ENCODE data around the gene CCDC86. TPM values are rescaled to one million over a fixed set of nuclear protein-coding genes. Genes with fewer than 3 reads are reported as not detected.

The CCDC86 gene
- total and polyA plus RNA-seq, 9 of the 15 experiments (the other 6 are each of a cell fraction or from before 2014, with no cell fraction given) = 4.6 to 102 (median 25.2) TPM

DNA sequence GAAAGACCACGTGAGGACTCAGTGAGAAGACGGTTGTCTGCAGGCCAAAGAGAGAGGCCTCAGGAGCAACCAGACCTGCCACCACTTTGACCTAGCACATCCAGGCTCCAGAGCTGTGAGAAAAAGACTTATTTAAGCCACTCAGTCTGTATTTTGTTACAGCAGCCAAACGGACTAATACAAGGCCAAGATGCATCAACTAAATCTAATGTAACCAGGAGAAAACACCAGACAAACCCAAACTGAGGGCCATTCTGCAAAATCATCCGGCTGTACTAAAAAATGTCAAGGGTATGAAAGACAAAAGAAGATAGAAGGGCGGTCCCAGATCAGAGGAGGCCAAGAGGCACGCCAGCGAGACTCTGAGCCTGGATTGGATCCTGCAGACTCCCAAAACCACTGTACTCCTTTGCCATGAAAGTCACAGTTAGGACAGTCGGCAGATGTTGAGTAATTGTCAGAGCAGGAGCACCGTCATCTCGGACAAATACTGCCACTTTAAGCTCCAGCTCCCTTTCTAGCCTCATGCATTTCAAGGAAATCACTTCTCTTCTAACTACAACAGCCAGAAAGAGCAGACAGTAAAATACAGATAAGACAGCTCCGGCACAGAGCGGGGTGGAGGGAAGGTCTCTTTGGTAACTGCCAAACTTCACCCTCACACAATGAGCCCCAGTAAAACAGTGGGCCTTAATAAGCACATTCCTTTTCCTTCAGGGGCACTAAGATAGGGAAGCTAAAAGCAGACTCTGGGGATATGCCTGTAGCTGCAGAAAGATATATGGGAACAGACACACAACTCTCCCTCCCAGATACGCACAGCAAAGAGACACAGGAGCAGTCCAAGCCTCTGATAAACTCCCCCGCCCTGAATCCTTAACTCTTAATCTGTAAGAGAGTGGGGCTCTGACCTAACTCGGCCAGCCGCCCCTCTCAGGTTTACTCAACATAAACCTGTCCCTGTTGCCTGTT lies 21.9 kb downstream of the CCDC86 start (continued):
- TF ChIP-seq, protein P1, sequence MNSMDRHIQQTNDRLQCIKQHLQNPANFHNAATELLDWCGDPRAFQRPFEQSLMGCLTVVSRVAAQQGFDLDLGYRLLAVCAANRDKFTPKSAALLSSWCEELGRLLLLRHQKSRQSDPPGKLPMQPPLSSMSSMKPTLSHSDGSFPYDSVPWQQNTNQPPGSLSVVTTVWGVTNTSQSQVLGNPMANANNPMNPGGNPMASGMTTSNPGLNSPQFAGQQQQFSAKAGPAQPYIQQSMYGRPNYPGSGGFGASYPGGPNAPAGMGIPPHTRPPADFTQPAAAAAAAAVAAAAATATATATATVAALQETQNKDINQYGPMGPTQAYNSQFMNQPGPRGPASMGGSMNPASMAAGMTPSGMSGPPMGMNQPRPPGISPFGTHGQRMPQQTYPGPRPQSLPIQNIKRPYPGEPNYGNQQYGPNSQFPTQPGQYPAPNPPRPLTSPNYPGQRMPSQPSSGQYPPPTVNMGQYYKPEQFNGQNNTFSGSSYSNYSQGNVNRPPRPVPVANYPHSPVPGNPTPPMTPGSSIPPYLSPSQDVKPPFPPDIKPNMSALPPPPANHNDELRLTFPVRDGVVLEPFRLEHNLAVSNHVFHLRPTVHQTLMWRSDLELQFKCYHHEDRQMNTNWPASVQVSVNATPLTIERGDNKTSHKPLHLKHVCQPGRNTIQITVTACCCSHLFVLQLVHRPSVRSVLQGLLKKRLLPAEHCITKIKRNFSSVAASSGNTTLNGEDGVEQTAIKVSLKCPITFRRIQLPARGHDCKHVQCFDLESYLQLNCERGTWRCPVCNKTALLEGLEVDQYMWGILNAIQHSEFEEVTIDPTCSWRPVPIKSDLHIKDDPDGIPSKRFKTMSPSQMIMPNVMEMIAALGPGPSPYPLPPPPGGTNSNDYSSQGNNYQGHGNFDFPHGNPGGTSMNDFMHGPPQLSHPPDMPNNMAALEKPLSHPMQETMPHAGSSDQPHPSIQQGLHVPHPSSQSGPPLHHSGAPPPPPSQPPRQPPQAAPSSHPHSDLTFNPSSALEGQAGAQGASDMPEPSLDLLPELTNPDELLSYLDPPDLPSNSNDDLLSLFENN (IDR thresholded peaks at IDR 0.05; ENCODE audit: low read depth in 2 of 2, low read length in 2 of 2) = no peak
- TF ChIP-seq ZSCAN32 (CRISPR knock-in tag; IDR thresholded peaks at IDR 0.05) (no peak), CBX8 (IDR thresholded peaks at IDR 0.05; ENCODE audit: borderline replicate concordance, extremely low read depth, low read depth, low read length, poor library complexity, severe bottlenecking) (no peak), E2F6 (IDR thresholded peaks at IDR 0.05; ENCODE audit: borderline replicate concordance in 1 of 2, extremely low read depth in 1 of 2, insufficient read depth in 1 of 2, insufficient read length in 1 of 2, low read depth in 1 of 2, low read length in 1 of 2, poor library complexity in 1 of 2, severe bottlenecking in 1 of 2) (no peak), TGIF2 (CRISPR knock-in tag; IDR thresholded peaks at IDR 0.05) (no peak), ZNF140 (CRISPR knock-in tag; IDR thresholded peaks at IDR 0.05) (no peak), TSHZ1 (CRISPR knock-in tag; IDR thresholded peaks at IDR 0.05) (no peak), RBM14 (IDR thresholded peaks at IDR 0.05; ENCODE audit: borderline replicate concordance, insufficient read depth, low read depth, low read length) (no peak), ESRRA (IDR thresholded peaks at IDR 0.05; ENCODE audit: borderline replicate concordance, low read depth) (no peak), SIN3B (IDR thresholded peaks at IDR 0.05; ENCODE audit: low read depth) (no peak), HMG20B (CRISPR knock-in tag; IDR thresholded peaks at IDR 0.05) (no peak), ZNF699 (CRISPR knock-in tag; IDR thresholded peaks at IDR 0.05; ENCODE audit: insufficient replicate concordance) (no peak), CAMTA2 (CRISPR knock-in tag; conservative IDR thresholded peaks at IDR 0.05) (no peak), ARHGAP35 (IDR thresholded peaks at IDR 0.05; ENCODE audit: partially characterized antibody) (no peak), ETV5 (CRISPR knock-in tag; IDR thresholded peaks at IDR 0.05; ENCODE audit: low read depth) (no peak), BDP1 (IDR thresholded peaks at IDR 0.05; ENCODE audit: insufficient read depth, insufficient read length) (no peak), EHMT2 (IDR thresholded peaks at IDR 0.05) (no peak), MAX (CRISPR knock-in tag; IDR thresholded peaks at IDR 0.05) (no peak)
